GM18870 (cell line): ENCODE data around the gene TPSD1.

ENCODE experiments used
- ATAC-seq: cut with Tn5 transposase; IDR thresholded peaks from one replicate; pipeline ENCODE4 v1.9.1; 2021; ENCODE audit warnings: moderate library complexity; ENCODE audit not compliant: unreplicated experiment

Gene TPSD1

GRCh38 chr16:1297018-1297696 lies 41.3 kb downstream of the TPSD1 start:
- ATAC-seq, result no peak

- no peak for ATAC-seq
These were observed 42.5 kb downstream of the TPSD1 start for GRCh38 chr16:1298406-1298805.

GRCh38 chr16:1299012-1299867 lies 43.4 kb downstream of the TPSD1 start:
- no peak for ATAC-seq

- ATAC-seq, result no peak
These were observed 44.0 kb downstream of the TPSD1 start for GRCh38 chr16:1299868-1300203.

- no peak for ATAC-seq
These were observed 45.0 kb downstream of the TPSD1 start for GRCh38 chr16:1300664-1301476.

GRCh38 chr16:1301562-1301961 lies 45.7 kb downstream of the TPSD1 start:
- ATAC-seq, result no peak

- ATAC-seq, result no peak
These were observed 50.0 kb downstream of the TPSD1 start for GRCh38 chr16:1305823-1306222.

- no peak for ATAC-seq
These were observed 50.5 kb downstream of the TPSD1 start for GRCh38 chr16:1306334-1306733.

- ATAC-seq, result no peak
These were observed 52.4 kb downstream of the TPSD1 start for GRCh38 chr16:1308036-1308976.
